ENCODE measurements around the gene APOB. TPM values are rescaled to one million over a fixed set of nuclear protein-coding genes. Genes with fewer than 3 reads are reported as not detected.

APOB gene
- total and polyA plus RNA-seq, 2 of the 13 experiments (the other 11 are each of a cell fraction or from before 2014, with no cell fraction given): 1,569 to 2,515 TPM

- TF ChIP-seq SMAD1 (CRISPR knock-in tag; IDR thresholded peaks at IDR 0.05; ENCODE audit: borderline replicate concordance, low read depth) (no peak), AKNA (CRISPR knock-in tag; IDR thresholded peaks at IDR 0.05; ENCODE audit: borderline replicate concordance) (peak; percentile 62; the same call in 1 of the 2 replicates), ZIK1 (CRISPR knock-in tag; IDR thresholded peaks at IDR 0.05; ENCODE audit: borderline replicate concordance, low read depth) (no peak), ZNF839 (CRISPR knock-in tag; IDR thresholded peaks at IDR 0.05; ENCODE audit: borderline replicate concordance) (no peak), YEATS2 (CRISPR knock-in tag; IDR thresholded peaks at IDR 0.05; ENCODE audit: borderline replicate concordance) (peak; percentile 66; the same call in 1 of the 2 replicates), ZNF597 (CRISPR knock-in tag; IDR thresholded peaks at IDR 0.05) (no peak), ZNF451 (CRISPR knock-in tag; IDR thresholded peaks at IDR 0.05) (0 out of 2 replicates have a peak, but pooled peaks have one; percentile 24), KDM5A (IDR thresholded peaks at IDR 0.05; ENCODE audit: borderline replicate concordance, low read length) (no peak; the same call in 1 of the 2 replicates), CCAR2 (optimal IDR thresholded peaks at IDR 0.05; ENCODE audit: low read depth, low read length) (no peak), SIN3B (IDR thresholded peaks at IDR 0.05; ENCODE audit: low read length) (0 out of 2 replicates have a peak, but pooled peaks have one; percentile 47), KDM4B (CRISPR knock-in tag; IDR thresholded peaks at IDR 0.05) (peak; percentile 78; the same call in 1 of the 2 replicates), ZNF432 (CRISPR knock-in tag; IDR thresholded peaks at IDR 0.05; ENCODE audit: borderline replicate concordance) (no peak), ZNF329 (CRISPR knock-in tag; IDR thresholded peaks at IDR 0.05; ENCODE audit: low read depth) (0 out of 2 replicates have a peak, but pooled peaks have one; percentile 33), HMG20A (CRISPR knock-in tag; IDR thresholded peaks at IDR 0.05; ENCODE audit: borderline replicate concordance) (peak; percentile 92; the same call in 1 of the 2 replicates), MYC (CRISPR knock-in tag; IDR thresholded peaks at IDR 0.05; ENCODE audit: borderline replicate concordance) (peak; percentile 47; the same call in 1 of the 2 replicates), CHCHD3 (CRISPR knock-in tag; IDR thresholded peaks at IDR 0.05) (no peak), ZBTB8A (CRISPR knock-in tag; IDR thresholded peaks at IDR 0.05; ENCODE audit: borderline replicate concordance, low read depth) (no peak), ZNF770 (CRISPR knock-in tag; IDR thresholded peaks at IDR 0.05) (peak; percentile 10; the same call in 1 of the 2 replicates), PCBP1 (IDR thresholded peaks at IDR 0.05; ENCODE audit: borderline replicate concordance, low read depth, low read length) (no peak), SATB2 (CRISPR knock-in tag; IDR thresholded peaks at IDR 0.05) (no peak; the same call in 1 of the 2 replicates)
Observed at GRCh38 chr2:21070341-21071257, 26.7 kb upstream of the APOB start (continued).

Data from HepG2 (cell line).